ENCODE data around the gene DNAJB2.

DNAJB2 gene

GRCh38 chr2:219268294-219268693 lies 10.9 kb upstream of the DNAJB2 start:
- H3K4me3 ChIP-seq (ENCODE audit: low read length): no peak overlapping the region
- H3K36me3 ChIP-seq (ENCODE audit: control insufficient read depth, insufficient read depth, low read length): no peaks in the 10 kb centered on the region
- peaks cover 7% of the 10 kb centered on the region for H3K4me1 ChIP-seq (ENCODE audit: control insufficient read depth, insufficient read depth, low read length)
- no peak overlapping the region for H3K9ac ChIP-seq (ENCODE audit: low read length)
- no peaks in the 10 kb centered on the region for H3K9me3 ChIP-seq (ENCODE audit: control insufficient read depth, low read length)
- H3K27me3 ChIP-seq (ENCODE audit: control insufficient read depth, insufficient read depth, low read length): peaks cover 5% of the 10 kb centered on the region

GRCh38 chr2:219269362-219270054 lies 9.7 kb upstream of the DNAJB2 start:
- H3K9ac ChIP-seq (ENCODE audit: low read length): no peak overlapping the region
- H3K9me3 ChIP-seq (ENCODE audit: control insufficient read depth, low read length): no peaks in the 10 kb centered on the region
- H3K36me3 ChIP-seq (ENCODE audit: control insufficient read depth, insufficient read depth, low read length): no peaks in the 10 kb centered on the region
- peaks cover 5% of the 10 kb centered on the region for H3K27me3 ChIP-seq (ENCODE audit: control insufficient read depth, insufficient read depth, low read length)
- peaks cover 7% of the 10 kb centered on the region for H3K4me1 ChIP-seq (ENCODE audit: control insufficient read depth, insufficient read depth, low read length)
- H3K4me3 ChIP-seq (ENCODE audit: low read length): no peak overlapping the region

GRCh38 chr2:219270055-219270372 lies 9.2 kb upstream of the DNAJB2 start:
- Histone ChIP-seq H3K36me3 (ENCODE audit: control insufficient read depth, insufficient read depth, low read length) (no peaks in the 10 kb centered on the region), H3K27me3 (ENCODE audit: control insufficient read depth, insufficient read depth, low read length) (peaks cover 5% of the 10 kb centered on the region), H3K4me3 (ENCODE audit: low read length) (no peak overlapping the region), H3K9me3 (ENCODE audit: control insufficient read depth, low read length) (no peaks in the 10 kb centered on the region), H3K4me1 (ENCODE audit: control insufficient read depth, insufficient read depth, low read length) (peaks cover 7% of the 10 kb centered on the region), H3K9ac (ENCODE audit: low read length) (no peak overlapping the region)

- H3K9me3 ChIP-seq (ENCODE audit: control insufficient read depth, low read length): no peaks in the 10 kb centered on the region
- H3K27me3 ChIP-seq (ENCODE audit: control insufficient read depth, insufficient read depth, low read length): peaks cover 5% of the 10 kb centered on the region
- H3K9ac ChIP-seq (ENCODE audit: low read length): no peak overlapping the region
- peaks cover 7% of the 10 kb centered on the region for H3K4me1 ChIP-seq (ENCODE audit: control insufficient read depth, insufficient read depth, low read length)
- H3K36me3 ChIP-seq (ENCODE audit: control insufficient read depth, insufficient read depth, low read length): no peaks in the 10 kb centered on the region
- H3K4me3 ChIP-seq (ENCODE audit: low read length): no peak overlapping the region
Observed at GRCh38 chr2:219271021-219271420, 8.1 kb upstream of the DNAJB2 start.

DNA sequence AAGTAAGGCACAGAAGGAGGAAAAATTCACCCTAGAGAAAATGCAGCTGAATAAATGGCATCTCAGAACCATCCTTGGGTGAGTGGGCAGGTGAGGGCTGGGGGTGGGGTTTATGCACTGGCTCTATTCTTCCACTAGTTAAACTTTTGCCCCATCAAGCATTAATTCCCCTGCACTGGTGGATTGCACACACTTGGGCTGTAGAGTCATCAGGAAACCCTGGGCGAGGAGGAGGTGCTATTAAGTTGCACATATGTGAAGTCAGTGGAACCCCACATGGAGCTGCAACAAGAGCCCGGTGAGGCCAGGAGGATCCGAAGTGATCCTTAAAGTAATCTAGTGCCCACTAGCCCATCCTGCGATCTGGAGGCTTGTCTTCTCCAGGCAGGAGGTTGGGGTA lies 6.8 kb upstream of the DNAJB2 start:
- Histone ChIP-seq H3K4me3 (ENCODE audit: low read length) (no peak overlapping the region), H3K4me1 (ENCODE audit: control insufficient read depth, insufficient read depth, low read length) (peaks cover 7% of the 10 kb centered on the region), H3K9me3 (ENCODE audit: control insufficient read depth, low read length) (no peaks in the 10 kb centered on the region), H3K36me3 (ENCODE audit: control insufficient read depth, insufficient read depth, low read length) (no peaks in the 10 kb centered on the region), H3K9ac (ENCODE audit: low read length) (no peak overlapping the region), H3K27me3 (ENCODE audit: control insufficient read depth, insufficient read depth, low read length) (peaks cover 5% of the 10 kb centered on the region)

DNA sequence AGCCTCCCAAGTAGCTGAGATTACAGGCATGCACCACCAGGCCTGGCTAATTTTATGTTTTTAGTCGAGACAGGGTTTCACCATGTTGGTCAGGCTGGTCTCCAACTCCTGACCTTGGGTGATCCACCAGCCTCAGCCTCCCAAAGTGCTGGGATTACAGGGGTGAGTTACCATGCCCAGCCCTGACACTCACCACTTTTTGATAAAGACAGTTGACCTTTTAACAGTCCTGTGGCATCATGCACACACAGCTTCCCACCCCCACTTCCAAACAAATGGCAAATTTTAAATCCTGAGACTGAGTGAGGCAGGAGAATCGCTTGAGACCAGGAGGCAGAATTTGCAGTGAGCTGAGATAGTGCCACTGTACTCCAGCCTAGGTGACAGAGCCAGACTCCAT lies 6.2 kb upstream of the DNAJB2 start:
- H3K36me3 ChIP-seq (ENCODE audit: control insufficient read depth, insufficient read depth, low read length): no peaks in the 10 kb centered on the region
- no peak overlapping the region for H3K4me3 ChIP-seq (ENCODE audit: low read length)
- H3K4me1 ChIP-seq (ENCODE audit: control insufficient read depth, insufficient read depth, low read length): peaks cover 14% of the 10 kb centered on the region
- H3K9me3 ChIP-seq (ENCODE audit: control insufficient read depth, low read length): no peaks in the 10 kb centered on the region
- peaks cover 5% of the 10 kb centered on the region for H3K27me3 ChIP-seq (ENCODE audit: control insufficient read depth, insufficient read depth, low read length)
- H3K9ac ChIP-seq (ENCODE audit: low read length): no peak overlapping the region

- peaks cover 23% of the 10 kb centered on the region for H3K4me1 ChIP-seq (ENCODE audit: control insufficient read depth, insufficient read depth, low read length)
- no peak overlapping the region for H3K9ac ChIP-seq (ENCODE audit: low read length)
- H3K9me3 ChIP-seq (ENCODE audit: control insufficient read depth, low read length): no peaks in the 10 kb centered on the region
- no peak overlapping the region for H3K4me3 ChIP-seq (ENCODE audit: low read length)
- H3K36me3 ChIP-seq (ENCODE audit: control insufficient read depth, insufficient read depth, low read length): no peaks in the 10 kb centered on the region
- peaks cover 5% of the 10 kb centered on the region for H3K27me3 ChIP-seq (ENCODE audit: control insufficient read depth, insufficient read depth, low read length)
Observed at GRCh38 chr2:219273937-219274336, 5.2 kb upstream of the DNAJB2 start.

DNA sequence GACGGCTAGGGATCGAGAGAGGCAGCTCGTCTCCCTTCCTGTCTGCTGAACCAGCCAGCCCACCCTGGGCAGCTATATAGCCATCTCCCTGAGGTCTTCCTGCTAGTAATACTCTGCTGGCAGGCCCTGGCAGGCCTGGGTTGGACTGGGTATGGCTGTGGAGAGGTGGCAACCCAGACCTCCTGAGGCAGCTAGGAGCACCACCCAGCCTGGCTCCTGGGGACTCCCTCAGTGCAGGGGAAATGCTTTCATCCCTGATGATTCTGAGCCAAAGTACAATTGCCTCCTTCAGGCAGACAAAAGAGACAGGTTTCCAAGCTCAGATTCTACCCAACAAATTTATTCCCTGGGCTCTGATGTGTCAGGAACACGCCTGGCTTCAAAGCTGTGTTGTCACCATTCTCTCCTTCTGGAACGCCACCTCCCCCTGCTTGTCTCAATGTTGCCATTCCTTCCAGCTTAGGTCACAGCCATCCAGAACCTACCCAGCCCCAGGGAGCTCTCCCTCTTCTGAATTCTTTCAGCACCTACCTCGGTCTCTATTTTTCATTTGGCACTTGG lies 4.7 kb upstream of the DNAJB2 start:
- H3K36me3 ChIP-seq (ENCODE audit: control insufficient read depth, insufficient read depth, low read length): no peaks in the 10 kb centered on the region
- no peak overlapping the region for H3K4me3 ChIP-seq (ENCODE audit: low read length)
- H3K27me3 ChIP-seq (ENCODE audit: control insufficient read depth, insufficient read depth, low read length): peaks cover 4% of the 10 kb centered on the region
- peaks cover 22% of the 10 kb centered on the region for H3K4me1 ChIP-seq (ENCODE audit: control insufficient read depth, insufficient read depth, low read length)
- H3K9me3 ChIP-seq (ENCODE audit: control insufficient read depth, low read length): no peaks in the 10 kb centered on the region
- no peak overlapping the region for H3K9ac ChIP-seq (ENCODE audit: low read length)

- Histone ChIP-seq H3K27me3 (ENCODE audit: control insufficient read depth, insufficient read depth, low read length) (no peaks in the 10 kb centered on the region), H3K9ac (ENCODE audit: low read length) (peak overlapping the region; percentile 88), H3K36me3 (ENCODE audit: control insufficient read depth, insufficient read depth, low read length) (no peaks in the 10 kb centered on the region), H3K9me3 (ENCODE audit: control insufficient read depth, low read length) (no peaks in the 10 kb centered on the region), H3K4me3 (ENCODE audit: low read length) (peak overlapping the region; percentile 58), H3K4me1 (ENCODE audit: control insufficient read depth, insufficient read depth, low read length) (peaks cover 25% of the 10 kb centered on the region)
Observed at GRCh38 chr2:219277703-219278654, 1.2 kb upstream of the DNAJB2 start.

- H3K36me3 ChIP-seq (ENCODE audit: control insufficient read depth, insufficient read depth, low read length): no peaks in the 10 kb centered on the region
- peak overlapping the region; percentile 88 for H3K9ac ChIP-seq (ENCODE audit: low read length)
- H3K9me3 ChIP-seq (ENCODE audit: control insufficient read depth, low read length): no peaks in the 10 kb centered on the region
- peaks cover 25% of the 10 kb centered on the region for H3K4me1 ChIP-seq (ENCODE audit: control insufficient read depth, insufficient read depth, low read length)
- H3K4me3 ChIP-seq (ENCODE audit: low read length): peak overlapping the region; percentile 58
- no peaks in the 10 kb centered on the region for H3K27me3 ChIP-seq (ENCODE audit: control insufficient read depth, insufficient read depth, low read length)
Observed at GRCh38 chr2:219278655-219279150, 463 bp upstream of the DNAJB2 start.

DNA sequence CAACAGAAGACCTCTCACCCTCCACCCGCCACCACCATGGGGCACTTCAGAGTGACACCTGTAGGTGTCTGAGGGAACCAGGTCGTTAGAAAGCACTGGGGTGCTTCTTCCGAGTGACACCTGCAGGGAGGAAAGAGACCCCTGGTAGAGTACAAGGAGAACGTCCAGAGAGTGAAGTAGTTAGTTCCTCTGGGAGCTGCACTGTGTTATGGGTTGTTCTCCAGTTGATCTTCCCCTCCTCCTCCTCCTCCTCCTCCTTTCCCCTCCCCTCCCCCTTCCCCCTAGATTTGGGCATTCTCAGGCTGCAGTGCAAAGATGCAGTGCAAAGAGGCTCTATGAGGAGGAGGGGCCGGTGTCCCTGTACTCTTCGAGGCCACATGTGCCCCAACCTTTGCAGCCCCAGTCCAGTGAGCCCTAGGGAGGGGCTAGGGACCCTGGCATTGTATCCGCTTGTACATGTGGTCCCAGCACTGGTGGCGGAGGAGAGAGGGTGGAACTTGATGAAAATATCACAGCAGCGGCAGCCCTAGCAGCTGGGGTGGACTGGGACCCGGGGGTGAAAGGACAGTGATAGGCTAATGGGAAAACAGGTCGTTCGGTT lies 850 bp downstream of the DNAJB2 start:
- Histone ChIP-seq H3K9me3 (ENCODE audit: control insufficient read depth, low read length) (no peaks in the 10 kb centered on the region), H3K4me1 (ENCODE audit: control insufficient read depth, insufficient read depth, low read length) (peaks cover 27% of the 10 kb centered on the region), H3K9ac (ENCODE audit: low read length) (peak overlapping the region; percentile 88), H3K27me3 (ENCODE audit: control insufficient read depth, insufficient read depth, low read length) (no peaks in the 10 kb centered on the region), H3K4me3 (ENCODE audit: low read length) (peak overlapping the region; percentile 71), H3K36me3 (ENCODE audit: control insufficient read depth, insufficient read depth, low read length) (no peaks in the 10 kb centered on the region)

GRCh38 chr2:219280651-219281050 lies 1.5 kb downstream of the DNAJB2 start:
- Histone ChIP-seq H3K9me3 (ENCODE audit: control insufficient read depth, low read length) (no peaks in the 10 kb centered on the region), H3K4me3 (ENCODE audit: low read length) (no peak overlapping the region), H3K4me1 (ENCODE audit: control insufficient read depth, insufficient read depth, low read length) (peaks cover 28% of the 10 kb centered on the region), H3K9ac (ENCODE audit: low read length) (peak overlapping the region; percentile 88), H3K27me3 (ENCODE audit: control insufficient read depth, insufficient read depth, low read length) (no peaks in the 10 kb centered on the region), H3K36me3 (ENCODE audit: control insufficient read depth, insufficient read depth, low read length) (no peaks in the 10 kb centered on the region)
